ENCODE data around the gene CARTPT.

Gene CARTPT

GRCh38 chr5:71738662-71739361, 19.7 kb downstream of the CARTPT start:
- FAIRE-seq, result no peak

GRCh38 chr5:71740015-71740753, 21.1 kb downstream of the CARTPT start:
- no peak for FAIRE-seq

- no peak for FAIRE-seq
These were observed 24.1 kb downstream of the CARTPT start for GRCh38 chr5:71743155-71743554.

GRCh38 chr5:71744009-71744790, 25.1 kb downstream of the CARTPT start:
- FAIRE-seq, result no peak

- no peak for FAIRE-seq
These were observed 28.1 kb downstream of the CARTPT start for GRCh38 chr5:71747182-71747581.

GRCh38 chr5:71748360-71748759, 29.3 kb downstream of the CARTPT start:
- FAIRE-seq, result no peak

GRCh38 chr5:71751422-71751821, 32.3 kb downstream of the CARTPT start:
- FAIRE-seq, result no peak

GRCh38 chr5:71752441-71753190, 33.5 kb downstream of the CARTPT start:
- no peak for FAIRE-seq

- peak; percentile 15 for FAIRE-seq
These were observed 38.8 kb downstream of the CARTPT start for GRCh38 chr5:71757590-71758543.

- FAIRE-seq, result no peak
These were observed 43.8 kb downstream of the CARTPT start for GRCh38 chr5:71762826-71763225.

- FAIRE-seq, result no peak
These were observed 48.6 kb downstream of the CARTPT start for GRCh38 chr5:71767661-71768060.

GRCh38 chr5:71769287-71769686, 50.2 kb downstream of the CARTPT start:
- no peak for FAIRE-seq

- no peak for FAIRE-seq
These were observed 51.3 kb downstream of the CARTPT start for GRCh38 chr5:71770381-71770780.
